ENCODE results near the gene ODC1. TPM values are rescaled to one million over a fixed set of nuclear protein-coding genes. Genes with fewer than 3 reads are reported as not detected.

The ODC1 gene
- total RNA-seq, 1 experiment from 2014 or later = 231 TPM

DNA sequence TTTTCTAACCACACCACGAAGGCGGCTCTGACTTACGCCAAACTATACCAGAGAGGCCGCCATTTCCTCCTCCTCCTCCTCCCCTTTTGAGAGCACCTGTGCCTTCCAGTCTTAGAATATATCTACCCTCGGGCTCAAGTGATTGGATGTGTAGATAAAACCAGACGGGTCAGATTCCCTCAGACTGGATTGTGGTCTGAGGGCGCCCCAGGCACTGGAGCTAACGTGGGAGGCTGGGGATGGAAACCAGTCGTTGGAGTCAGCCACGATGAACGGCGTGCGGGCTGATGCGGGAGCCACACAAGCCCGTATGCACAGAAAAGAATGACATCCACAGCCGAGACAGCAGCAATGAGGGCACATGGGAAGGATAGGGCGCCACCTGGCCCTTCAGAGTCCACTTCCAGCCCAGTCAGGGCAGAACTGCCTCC is 12.3 kb upstream of the ODC1 start:
- ChIA-PET CTCF (no interaction called here), POLR2A (interaction anchor here (0.8 kb wide), 1 partner anchor 9 kb away, joined by 3 read pairs; no protein-coding TSS in a partner anchor), RAD21 (ENCODE audit: low non-redundant PET in 1 of 2, low total read pairs in 2 of 2, uncharacterized antibody in 2 of 2, unreplicated experiment in 2 of 2) (no interaction called here)
- Histone ChIP-seq H3K4me3 (replicated peaks in 1 of 2; ENCODE audit: low read depth in 1 of 2, low read length in 2 of 2) (no peak overlapping the region), H3K4me1 (ENCODE audit: control insufficient read depth in 1 of 2, insufficient read depth in 2 of 2, low read length in 2 of 2) (peaks cover 0 to 5% of the 10 kb centered on the region in 2 experiments; a peak in 1 of 4 replicates), H3K9me2 (ENCODE audit: insufficient read depth) (no peaks in the 10 kb centered on the region), H2AFZ (ENCODE audit: low read depth, low read length, poor library complexity, severe bottlenecking) (no peak overlapping the region), H3K27ac (ENCODE audit: low read depth, low read length) (no peak overlapping the region), H3K79me2 (ENCODE audit: insufficient read depth, low read length) (no peaks in the 10 kb centered on the region), H3K4me2 (ENCODE audit: low read length) (no peak overlapping the region), H4K20me1 (ENCODE audit: insufficient read depth) (no peaks in the 10 kb centered on the region), H3K9me3 (ENCODE audit: control insufficient read depth in 1 of 2, insufficient read depth in 1 of 2, low read depth in 1 of 2, low read length in 2 of 2) (no peaks in the 10 kb centered on the region), H3K9ac (ENCODE audit: low read length) (no peak overlapping the region), H3K36me3 (ENCODE audit: control insufficient read depth in 1 of 2, insufficient read depth in 2 of 2, low read length in 2 of 2) (no peaks in the 10 kb centered on the region), H3K27me3 (ENCODE audit: insufficient read depth, low read length) (no peaks in the 10 kb centered on the region)
- ATAC-seq (no peak), DNase-seq (ENCODE audit: low read depth, low spot score) (no peak)
- intact Hi-C loops (cut with micrococcal nuclease) = no loop called here
- no peak for TF ChIP-seq EZH2phosphoT487 (IDR thresholded peaks at IDR 0.05; ENCODE audit: borderline replicate concordance)
- TF ChIP-seq, protein P1, sequence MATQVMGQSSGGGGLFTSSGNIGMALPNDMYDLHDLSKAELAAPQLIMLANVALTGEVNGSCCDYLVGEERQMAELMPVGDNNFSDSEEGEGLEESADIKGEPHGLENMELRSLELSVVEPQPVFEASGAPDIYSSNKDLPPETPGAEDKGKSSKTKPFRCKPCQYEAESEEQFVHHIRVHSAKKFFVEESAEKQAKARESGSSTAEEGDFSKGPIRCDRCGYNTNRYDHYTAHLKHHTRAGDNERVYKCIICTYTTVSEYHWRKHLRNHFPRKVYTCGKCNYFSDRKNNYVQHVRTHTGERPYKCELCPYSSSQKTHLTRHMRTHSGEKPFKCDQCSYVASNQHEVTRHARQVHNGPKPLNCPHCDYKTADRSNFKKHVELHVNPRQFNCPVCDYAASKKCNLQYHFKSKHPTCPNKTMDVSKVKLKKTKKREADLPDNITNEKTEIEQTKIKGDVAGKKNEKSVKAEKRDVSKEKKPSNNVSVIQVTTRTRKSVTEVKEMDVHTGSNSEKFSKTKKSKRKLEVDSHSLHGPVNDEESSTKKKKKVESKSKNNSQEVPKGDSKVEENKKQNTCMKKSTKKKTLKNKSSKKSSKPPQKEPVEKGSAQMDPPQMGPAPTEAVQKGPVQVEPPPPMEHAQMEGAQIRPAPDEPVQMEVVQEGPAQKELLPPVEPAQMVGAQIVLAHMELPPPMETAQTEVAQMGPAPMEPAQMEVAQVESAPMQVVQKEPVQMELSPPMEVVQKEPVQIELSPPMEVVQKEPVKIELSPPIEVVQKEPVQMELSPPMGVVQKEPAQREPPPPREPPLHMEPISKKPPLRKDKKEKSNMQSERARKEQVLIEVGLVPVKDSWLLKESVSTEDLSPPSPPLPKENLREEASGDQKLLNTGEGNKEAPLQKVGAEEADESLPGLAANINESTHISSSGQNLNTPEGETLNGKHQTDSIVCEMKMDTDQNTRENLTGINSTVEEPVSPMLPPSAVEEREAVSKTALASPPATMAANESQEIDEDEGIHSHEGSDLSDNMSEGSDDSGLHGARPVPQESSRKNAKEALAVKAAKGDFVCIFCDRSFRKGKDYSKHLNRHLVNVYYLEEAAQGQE (IDR thresholded peaks at IDR 0.05; ENCODE audit: low read depth) = no peak
- no peak for TF ChIP-seq EGR1 (IDR thresholded peaks at IDR 0.05; ENCODE audit: low read depth)
- TF ChIP-seq POLR2A (IDR thresholded peaks at IDR 0.05; ENCODE audit: borderline replicate concordance, extremely low read depth, insufficient read depth, insufficient read length) = no peak
- no peak for TF ChIP-seq YY1 (IDR thresholded peaks at IDR 0.05; ENCODE audit: extremely low read depth, insufficient replicate concordance, low read depth, low read length)
- TF ChIP-seq, protein P2, sequence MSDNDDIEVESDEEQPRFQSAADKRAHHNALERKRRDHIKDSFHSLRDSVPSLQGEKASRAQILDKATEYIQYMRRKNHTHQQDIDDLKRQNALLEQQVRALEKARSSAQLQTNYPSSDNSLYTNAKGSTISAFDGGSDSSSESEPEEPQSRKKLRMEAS (IDR thresholded peaks at IDR 0.05) = no peak
- TF ChIP-seq, protein P3, sequence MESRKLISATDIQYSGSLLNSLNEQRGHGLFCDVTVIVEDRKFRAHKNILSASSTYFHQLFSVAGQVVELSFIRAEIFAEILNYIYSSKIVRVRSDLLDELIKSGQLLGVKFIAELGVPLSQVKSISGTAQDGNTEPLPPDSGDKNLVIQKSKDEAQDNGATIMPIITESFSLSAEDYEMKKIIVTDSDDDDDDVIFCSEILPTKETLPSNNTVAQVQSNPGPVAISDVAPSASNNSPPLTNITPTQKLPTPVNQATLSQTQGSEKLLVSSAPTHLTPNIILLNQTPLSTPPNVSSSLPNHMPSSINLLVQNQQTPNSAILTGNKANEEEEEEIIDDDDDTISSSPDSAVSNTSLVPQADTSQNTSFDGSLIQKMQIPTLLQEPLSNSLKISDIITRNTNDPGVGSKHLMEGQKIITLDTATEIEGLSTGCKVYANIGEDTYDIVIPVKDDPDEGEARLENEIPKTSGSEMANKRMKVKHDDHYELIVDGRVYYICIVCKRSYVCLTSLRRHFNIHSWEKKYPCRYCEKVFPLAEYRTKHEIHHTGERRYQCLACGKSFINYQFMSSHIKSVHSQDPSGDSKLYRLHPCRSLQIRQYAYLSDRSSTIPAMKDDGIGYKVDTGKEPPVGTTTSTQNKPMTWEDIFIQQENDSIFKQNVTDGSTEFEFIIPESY (IDR thresholded peaks at IDR 0.05; ENCODE audit: extremely low read depth, insufficient replicate concordance, low read length) = no peak
- no peak for TF ChIP-seq SRF (IDR thresholded peaks at IDR 0.05; ENCODE audit: low read depth)
- no peak for TF ChIP-seq SP1 (IDR thresholded peaks at IDR 0.05; ENCODE audit: low read depth)
- TF ChIP-seq TCF7L2 (IDR thresholded peaks at IDR 0.05; ENCODE audit: borderline replicate concordance, extremely low read depth, insufficient read depth, insufficient read length) = no peak
- TF ChIP-seq ELF1 (IDR thresholded peaks at IDR 0.05; ENCODE audit: borderline replicate concordance, low read depth) = no peak
- TF ChIP-seq EZH2 (IDR thresholded peaks at IDR 0.05) = no peak
- no peak for TF ChIP-seq CEBPB (IDR thresholded peaks at IDR 0.05; ENCODE audit: low read depth)
- no peak for TF ChIP-seq ZFX (IDR thresholded peaks at IDR 0.05)
- no TSS peak for BruUV-seq (replicated peaks)
